Neural progenitor cell (in vitro differentiated cells): ENCODE measurements around the gene KITLG.

Experiments used
- CTCF ChIP-seq: fragments of 200-600 bp; sonication (generic); IDR thresholded peaks from 2 replicates; pipeline ENCODE4 v1.5.1; 2017; ENCODE audit warnings: antibody characterized with exemption, mild to moderate bottlenecking
- EZH2 ChIP-seq: fragments of 200-600 bp; sonication (generic); IDR thresholded peaks from 2 replicates; pipeline ENCODE4 v1.6.1; 2017; ENCODE audit warnings: antibody characterized with exemption, mild to moderate bottlenecking, moderate library complexity

GRCh38 chr12:88507270-88507669 is 73.0 kb downstream of the KITLG start:
- TF ChIP-seq CTCF (no peak), EZH2 (no peak)
